HEK293T (cell line): ENCODE results near the gene TRH.
"Not testable (repeated sequence)": the region's sequence is repeated elsewhere in the genome, so short reads cannot be mapped to it uniquely, and the experiment has no call there.

Experiments used
- CTCF ChIA-PET: fragments of 350-600 bp; formaldehyde crosslinking; extraction: SDS; loops from one replicate; lab custom pipeline; 2021; ENCODE audit warnings: antibody characterized with exemption, inconsistent platforms; lab: Yijun Ruan, JAX
- POLR2A ChIA-PET: fragments of 350-600 bp; formaldehyde crosslinking; extraction: SDS; loops from one replicate; lab custom pipeline; 2020; ENCODE audit warnings: antibody characterized with exemption, inconsistent platforms; lab: Yijun Ruan, JAX
- DNase-seq: peaks from one replicate; pipeline ENCODE4 v3.0.0; 2012; ENCODE audit warnings: mixed read lengths; ENCODE audit errors: extremely low spot score
- ARNT ChIP-seq: fragments of 450-650 bp; IDR thresholded peaks from 2 replicates; pipeline ENCODE4 v1.6.1; 2017; ENCODE audit warnings: mild to moderate bottlenecking
- BHLHE40 ChIP-seq: fragments of 450-650 bp; IDR thresholded peaks from 2 replicates; pipeline ENCODE4 v1.6.1; 2016; ENCODE audit warnings: mild to moderate bottlenecking, moderate library complexity, borderline replicate concordance
- CTBP1 ChIP-seq: fragments of 450-650 bp; IDR thresholded peaks from 2 replicates; pipeline ENCODE4 v1.6.1; 2016; ENCODE audit warnings: borderline replicate concordance
- ELF4 ChIP-seq: fragments of 450-650 bp; IDR thresholded peaks from 2 replicates; pipeline ENCODE4 v1.6.1; 2017; ENCODE audit warnings: antibody characterized with exemption
- FOXA1 ChIP-seq: fragments of 450-650 bp; IDR thresholded peaks from 2 replicates; pipeline ENCODE4 v1.6.1; 2016; ENCODE audit warnings: mild to moderate bottlenecking
- FOXK2 ChIP-seq: fragments of 450-650 bp; IDR thresholded peaks from 2 replicates; pipeline ENCODE4 v1.6.1; 2016; ENCODE audit warnings: mild to moderate bottlenecking
- FOXM1 ChIP-seq: fragments of 450-650 bp; IDR thresholded peaks from 2 replicates; pipeline ENCODE4 v1.6.1; 2017; ENCODE audit warnings: mild to moderate bottlenecking, borderline replicate concordance
- HDGF ChIP-seq: fragments of 450-650 bp; IDR thresholded peaks from 2 replicates; pipeline ENCODE4 v1.6.1; 2017; ENCODE audit warnings: antibody characterized with exemption, borderline replicate concordance
- L3MBTL2 ChIP-seq: fragments of 450-650 bp; conservative IDR thresholded peaks from 2 replicates; pipeline ENCODE4 v1.6.1; 2016; ENCODE audit warnings: mild to moderate bottlenecking
- LEF1 ChIP-seq: fragments of 450-650 bp; IDR thresholded peaks from 2 replicates; pipeline ENCODE4 v1.6.1; 2017; ENCODE audit warnings: mild to moderate bottlenecking, borderline replicate concordance
- NFRKB ChIP-seq: fragments of 450-650 bp; IDR thresholded peaks from 2 replicates; pipeline ENCODE4 v1.6.1; 2016; ENCODE audit warnings: mild to moderate bottlenecking, moderate library complexity
- PKNOX1 ChIP-seq: fragments of 450-650 bp; IDR thresholded peaks from 2 replicates; pipeline ENCODE4 v1.6.1; 2016
- SP1 ChIP-seq: fragments of 450-650 bp; IDR thresholded peaks from 2 replicates; pipeline ENCODE4 v1.6.1; 2017
- SUZ12 ChIP-seq: fragments of 450-650 bp; IDR thresholded peaks from 2 replicates; pipeline ENCODE4 v1.6.1; 2016; ENCODE audit warnings: mild to moderate bottlenecking
- TARDBP ChIP-seq: fragments of 450-650 bp; IDR thresholded peaks from 2 replicates; pipeline ENCODE4 v1.6.1; 2016
- ZNF384 ChIP-seq: fragments of 450-650 bp; IDR thresholded peaks from 2 replicates; pipeline ENCODE4 v1.6.1; 2016

TRH gene

GRCh38 chr3:130014526-130014925 is 40.0 kb downstream of the TRH start:
- TF ChIP-seq ELF4 (no peak), PKNOX1 (no peak), SP1 (no peak), SUZ12 (no peak), CTBP1 (no peak), NFRKB (no peak), LEF1 (no peak), TARDBP (no peak), FOXK2 (no peak), L3MBTL2 (no peak), FOXM1 (no peak), ARNT (no peak), ZNF384 (no peak), BHLHE40 (no peak), FOXA1 (no peak), HDGF (no peak)
- POLR2A ChIA-PET = no interaction called here
- no peak for DNase-seq
- CTCF ChIA-PET = no interaction called here

GRCh38 chr3:130017661-130018060 is 43.1 kb downstream of the TRH start:
- DNase-seq, POLR2A ChIA-PET, CTCF ChIA-PET: not testable (repeated sequence)

GRCh38 chr3:130026146-130026829 is 51.8 kb downstream of the TRH start:
- DNase-seq, POLR2A ChIA-PET, CTCF ChIA-PET: not testable (repeated sequence)

- CTCF ChIA-PET, POLR2A ChIA-PET, DNase-seq: not testable (repeated sequence)
These were observed 52.9 kb downstream of the TRH start for GRCh38 chr3:130027437-130027836.
